SU-DHL-6 (cell line): ENCODE data around the gene HAPLN2.

Experiments
- H2AFZ ChIP-seq: fragments of 200-600 bp; sonication (generic); 2 replicates; pipeline ENCODE4 v1.6.1; 2014; ENCODE audit warnings: low read depth, mild to moderate bottlenecking, moderate library complexity, mixed read lengths, antibody characterized with exemption, low read length; ENCODE audit not compliant: severe bottlenecking
- H3F3A ChIP-seq: fragments of 200-600 bp; shearing (Covaris generic); 2 replicates; pipeline ENCODE4 v1.6.0; 2016; ENCODE audit warnings: antibody characterized with exemption, mild to moderate bottlenecking; ENCODE audit not compliant: insufficient read depth
- H3K27ac ChIP-seq: fragments of 200-600 bp; sonication (generic); 2 replicates; pipeline ENCODE4 v1.5.1; 2016; ENCODE audit warnings: low read depth, mild to moderate bottlenecking, low read length, moderate library complexity, mixed read lengths
- H3K27me3 ChIP-seq: fragments of 200-600 bp; sonication (generic), shearing (Covaris generic); 2 replicates; pipeline ENCODE4 v1.6.0; 2014; ENCODE audit warnings: mild to moderate bottlenecking, low read length
- H3K36me3 ChIP-seq: fragments of 200-600 bp; sonication (generic); 2 replicates; pipeline ENCODE4 v1.6.1; 2014; ENCODE audit warnings: mild to moderate bottlenecking, low read length, mixed read lengths
- H3K4me2 ChIP-seq: fragments of 300-600, 200-600 bp; shearing (Covaris generic), sonication (generic); 2 replicates; pipeline ENCODE4 v1.6.0; 2014; ENCODE audit warnings: low read length, low read depth, mild to moderate bottlenecking; ENCODE audit not compliant: poor library complexity, severe bottlenecking
- H3K4me3 ChIP-seq: fragments of 200-600 bp; sonication (generic); 2 replicates; pipeline ENCODE4 v1.5.1; 2014; ENCODE audit warnings: antibody characterized with exemption, low read length, mild to moderate bottlenecking, mixed read lengths; ENCODE audit not compliant: insufficient read depth, poor library complexity, severe bottlenecking
- H3K79me2 ChIP-seq: fragments of 200-600 bp; sonication (generic); 2 replicates; pipeline ENCODE4 v1.6.1; 2014; ENCODE audit warnings: mild to moderate bottlenecking, low read length, moderate library complexity; ENCODE audit not compliant: insufficient read depth
- H3K9ac ChIP-seq: fragments of 200-600 bp; sonication (generic); 2 replicates; pipeline ENCODE4 v1.7.0; 2014; ENCODE audit warnings: mild to moderate bottlenecking, low read length
- H3K9me2 ChIP-seq: fragments of 200-600 bp; sonication (generic); replicated peaks from 2 replicates; pipeline ENCODE4 v1.6.1; 2014; ENCODE audit warnings: low read length; ENCODE audit not compliant: insufficient read depth
- H3K9me3 ChIP-seq: fragments of 200-600 bp; sonication (generic); 2 replicates; pipeline ENCODE4 v1.6.1; 2014; ENCODE audit warnings: low read length, mixed read lengths; ENCODE audit not compliant: insufficient read depth
- H4K20me1 ChIP-seq: fragments of 200-600 bp; sonication (generic); 2 replicates; pipeline ENCODE4 v1.6.1; 2014; ENCODE audit warnings: low read depth, mild to moderate bottlenecking, antibody characterized with exemption, low read length, moderate library complexity, mixed read lengths
- CTCF ChIP-seq: fragments of 200-600 bp; sonication (generic); IDR thresholded peaks from one replicate; pipeline ENCODE4 v1.5.1; 2017; ENCODE audit warnings: antibody characterized with exemption, mild to moderate bottlenecking, low read length, moderate library complexity; ENCODE audit not compliant: insufficient read depth, poor library complexity, severe bottlenecking
- EZH2phosphoT487 ChIP-seq: fragments of 200-600 bp; sonication (generic), shearing (Covaris generic); conservative IDR thresholded peaks from 2 replicates; pipeline ENCODE4 v1.6.1; 2018; ENCODE audit warnings: mild to moderate bottlenecking, antibody characterized with exemption, low read length, moderate library complexity, mixed read lengths

Gene HAPLN2

DNA sequence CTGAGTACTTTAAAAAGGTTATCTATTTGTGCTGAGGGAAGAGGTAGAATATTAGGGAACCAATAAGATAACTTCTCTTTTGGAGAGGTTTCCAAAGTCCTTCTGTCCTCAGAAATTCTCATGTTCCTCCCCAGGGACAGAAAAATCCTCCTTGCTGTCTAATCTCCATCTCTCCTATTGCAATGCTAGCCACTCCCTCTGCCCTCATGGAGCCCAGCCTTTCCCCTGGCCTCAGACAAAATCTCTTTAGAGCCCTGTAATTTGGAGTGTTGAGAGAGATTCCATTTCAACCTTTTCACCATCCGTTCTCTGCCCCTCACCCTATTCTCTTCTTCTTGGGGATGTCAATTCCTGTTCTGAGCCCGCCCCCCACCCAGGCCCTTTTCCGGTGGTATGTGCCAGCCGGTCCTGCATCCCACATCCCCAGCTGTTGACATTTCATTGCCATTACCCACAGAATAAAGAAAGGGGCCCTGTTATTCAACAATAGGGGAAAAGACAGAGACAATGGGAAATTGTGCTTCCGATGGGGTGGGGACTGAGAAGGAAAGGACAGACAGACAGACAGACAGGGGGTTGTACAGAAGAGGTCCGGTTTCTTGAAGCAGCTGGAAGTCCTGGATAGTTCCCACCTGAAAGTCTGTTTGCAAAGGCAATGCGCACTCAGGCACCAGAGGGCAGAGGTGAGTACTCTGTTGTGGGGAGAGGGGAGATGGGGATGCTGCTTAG, at the start of gene HAPLN2:
Gene HAPLN2, plus strand, starts transcription at position 563 of the 729 bp plus-strand sequence. CDS start 4,076 bp downstream, outside the sequence.
- Histone ChIP-seq H4K20me1 (no peaks in the 10 kb centered on the region), H3K4me2 (no peak within 1 kb of the TSS), H3K27me3 (no peaks in the 10 kb centered on the region), H3F3A (no peaks in the 10 kb centered on the region), H3K9ac (no peak within 1 kb of the TSS), H3K36me3 (no peaks in the 10 kb centered on the region), H3K9me2 (no peaks in the 10 kb centered on the region), H3K9me3 (no peaks in the 10 kb centered on the region), H3K4me3 (no peak within 1 kb of the TSS), H3K27ac (no peak within 1 kb of the TSS), H2AFZ (no peak within 1 kb of the TSS), H3K79me2 (no peaks in the 10 kb centered on the region)
- no peak for TF ChIP-seq EZH2phosphoT487
- TF ChIP-seq CTCF = peak; percentile 44

GRCh38 chr1:156571261-156571852, 47.9 kb upstream of the HAPLN2 start:
- no peak for TF ChIP-seq EZH2phosphoT487
- TF ChIP-seq CTCF = no peak
- H4K20me1 ChIP-seq = no peaks in the 10 kb centered on the region
- no peaks in the 10 kb centered on the region for H3K36me3 ChIP-seq
- peak overlapping the region; percentile 70 for H3K4me2 ChIP-seq
- no peaks in the 10 kb centered on the region for H3K9me2 ChIP-seq
- peak overlapping the region; percentile 55 for H3K4me3 ChIP-seq
- H3F3A ChIP-seq = no peaks in the 10 kb centered on the region
- H2AFZ ChIP-seq = peak overlapping the region; percentile 81
- H3K79me2 ChIP-seq = no peaks in the 10 kb centered on the region
- H3K27me3 ChIP-seq = no peaks in the 10 kb centered on the region
- H3K9me3 ChIP-seq = no peaks in the 10 kb centered on the region
- H3K9ac ChIP-seq = peak overlapping the region; percentile 67
- H3K27ac ChIP-seq = no peak overlapping the region

- no peak within 1 kb of the TSS for H3K27ac ChIP-seq
- H3K27me3 ChIP-seq = no peaks in the 10 kb centered on the region
- H2AFZ ChIP-seq = peak within 1 kb of the TSS; percentile 81
Measured at GRCh38 chr1:156571919-156572662, 47.1 kb upstream of the HAPLN2 start, which contains the start of gene IQGAP3. Gene IQGAP3, minus strand, starts transcription at chr1:156572565. Its CDS starts 36 bp downstream, at chr1:156572529.

More at GRCh38 chr1:156571919-156572662, 47.1 kb upstream of the HAPLN2 start, which contains the start of gene IQGAP3:
- TF ChIP-seq CTCF = no peak
- no peak for TF ChIP-seq EZH2phosphoT487
- H3K9ac ChIP-seq = peak within 1 kb of the TSS; percentile 67
- H3K4me2 ChIP-seq = peak within 1 kb of the TSS; percentile 70
- H3K4me3 ChIP-seq = peak within 1 kb of the TSS; percentile 55
- H3F3A ChIP-seq = no peaks in the 10 kb centered on the region
- no peaks in the 10 kb centered on the region for H3K9me2 ChIP-seq
- H3K36me3 ChIP-seq = no peaks in the 10 kb centered on the region
- no peaks in the 10 kb centered on the region for H3K9me3 ChIP-seq
- H3K79me2 ChIP-seq = no peaks in the 10 kb centered on the region
- H4K20me1 ChIP-seq = no peaks in the 10 kb centered on the region
